Cardiac muscle cell (in vitro differentiated cells and primary cell): ENCODE measurements around the gene TMED10. TPM values are rescaled to one million over a fixed set of nuclear protein-coding genes. Genes with fewer than 3 reads are reported as not detected.
A peak's percentile ranks its signal among the peaks of the same experiment; 100 is the strongest.

ENCODE experiments used
- DNase-seq, 2 donors: peaks; one replicate each; pipeline versions ENCODE4 v3.0.0 to v3.0.0-alpha.2; 2010 to 2017; ENCODE audit warnings: low read depth in 1 of 2, low spot score in 1 of 2
- H3K27ac ChIP-seq: fragments of 200-600 bp; sonication (generic); 2 replicates; pipeline ENCODE4 v1.5.1; 2016
- H3K27me3 ChIP-seq: fragments of 200-600 bp; sonication (generic); 2 replicates; pipeline ENCODE4 v1.6.0; 2016; ENCODE audit warnings: control low read depth
- H3K36me3 ChIP-seq: fragments of 200-600 bp; sonication (generic); 2 replicates; pipeline ENCODE4 v1.5.1; 2016; ENCODE audit warnings: control low read depth
- H3K4me1 ChIP-seq: fragments of 200-600 bp; sonication (generic); 2 replicates; pipeline ENCODE4 v1.8.1; 2017; ENCODE audit warnings: low read depth, mild to moderate bottlenecking, mixed run types
- H3K4me3 ChIP-seq: fragments of 200-600 bp; sonication (generic); 2 replicates; pipeline ENCODE4 v1.5.1; 2016; ENCODE audit warnings: mild to moderate bottlenecking
- H3K9me3 ChIP-seq: fragments of 200-600 bp; sonication (generic); 2 replicates; pipeline ENCODE4 v1.5.1; 2017; ENCODE audit warnings: low read depth, mild to moderate bottlenecking, control low read depth
- polyA plus RNA-seq: library from polyadenylated mRNA; unstranded; fragments of >200 nt; fragmentation: Nextera tagmentation; extraction: Ambion mirVana; gene quantifications from 2 replicates; pipeline ENCODE4 v1.2.1, GENCODE V29; 2016
- total RNA-seq: library from RNA; depleted of rRNA; stranded (reverse); fragments of >200 nt; gene quantifications from 2 replicates; pipeline ENCODE4 v1.2.3, GENCODE V29; 2016
- TF ChIP-seq, protein P1 (sequence below): IDR thresholded peaks from 2 replicates; pipeline ENCODE4 v1.5.1; 2012; ENCODE audit warnings: low read depth, mild to moderate bottlenecking, low read length

TMED10 gene
- total and polyA plus RNA-seq, 2 experiments from 2014 or later, result 158 to 295 TPM

DNA sequence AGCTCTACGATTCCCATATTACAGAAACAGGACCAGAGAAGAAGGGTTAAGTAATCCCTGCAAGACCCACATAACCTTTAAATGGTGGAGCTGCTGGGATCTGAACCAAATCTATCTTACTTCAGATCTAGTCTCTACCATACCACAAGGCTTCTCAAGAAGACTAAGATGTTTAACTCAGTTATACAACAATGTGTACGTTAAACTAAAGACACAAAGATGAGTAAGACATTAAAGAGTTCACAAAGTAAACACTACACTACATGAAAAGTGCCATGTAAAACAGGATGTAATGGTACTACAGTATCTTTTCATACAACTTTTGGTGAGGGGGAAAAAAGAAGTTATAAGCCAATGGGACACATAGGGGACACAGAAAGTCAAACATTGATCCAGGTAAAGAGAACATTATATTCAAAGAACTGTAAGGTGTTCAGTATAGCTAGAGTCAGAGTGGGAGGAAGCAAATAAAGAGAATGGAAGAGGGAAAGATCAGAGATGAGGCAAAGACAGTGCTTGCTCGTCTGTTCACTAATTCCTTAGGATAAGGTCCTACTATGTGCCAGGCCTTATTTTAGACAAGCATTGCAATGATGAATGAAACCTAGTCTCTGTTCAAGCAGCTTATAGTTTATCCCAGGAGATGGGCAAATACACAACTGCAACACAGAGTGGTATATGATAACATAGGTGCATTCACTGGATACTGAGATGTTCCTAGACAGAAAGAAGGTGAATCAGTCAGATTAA, 7.7 kb downstream of the TMED10 start:
- no peak for DNase-seq
- no peaks in the 10 kb centered on the region for H3K9me3 ChIP-seq
- H3K27ac ChIP-seq, result no peak overlapping the region
- TF ChIP-seq, protein P1, sequence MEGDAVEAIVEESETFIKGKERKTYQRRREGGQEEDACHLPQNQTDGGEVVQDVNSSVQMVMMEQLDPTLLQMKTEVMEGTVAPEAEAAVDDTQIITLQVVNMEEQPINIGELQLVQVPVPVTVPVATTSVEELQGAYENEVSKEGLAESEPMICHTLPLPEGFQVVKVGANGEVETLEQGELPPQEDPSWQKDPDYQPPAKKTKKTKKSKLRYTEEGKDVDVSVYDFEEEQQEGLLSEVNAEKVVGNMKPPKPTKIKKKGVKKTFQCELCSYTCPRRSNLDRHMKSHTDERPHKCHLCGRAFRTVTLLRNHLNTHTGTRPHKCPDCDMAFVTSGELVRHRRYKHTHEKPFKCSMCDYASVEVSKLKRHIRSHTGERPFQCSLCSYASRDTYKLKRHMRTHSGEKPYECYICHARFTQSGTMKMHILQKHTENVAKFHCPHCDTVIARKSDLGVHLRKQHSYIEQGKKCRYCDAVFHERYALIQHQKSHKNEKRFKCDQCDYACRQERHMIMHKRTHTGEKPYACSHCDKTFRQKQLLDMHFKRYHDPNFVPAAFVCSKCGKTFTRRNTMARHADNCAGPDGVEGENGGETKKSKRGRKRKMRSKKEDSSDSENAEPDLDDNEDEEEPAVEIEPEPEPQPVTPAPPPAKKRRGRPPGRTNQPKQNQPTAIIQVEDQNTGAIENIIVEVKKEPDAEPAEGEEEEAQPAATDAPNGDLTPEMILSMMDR, result no peak
- H3K36me3 ChIP-seq, result no peaks in the 10 kb centered on the region
- H3K4me1 ChIP-seq, result peaks cover 3% of the 10 kb centered on the region
- no peak overlapping the region for H3K4me3 ChIP-seq
- H3K27me3 ChIP-seq, result no peaks in the 10 kb centered on the region

DNA sequence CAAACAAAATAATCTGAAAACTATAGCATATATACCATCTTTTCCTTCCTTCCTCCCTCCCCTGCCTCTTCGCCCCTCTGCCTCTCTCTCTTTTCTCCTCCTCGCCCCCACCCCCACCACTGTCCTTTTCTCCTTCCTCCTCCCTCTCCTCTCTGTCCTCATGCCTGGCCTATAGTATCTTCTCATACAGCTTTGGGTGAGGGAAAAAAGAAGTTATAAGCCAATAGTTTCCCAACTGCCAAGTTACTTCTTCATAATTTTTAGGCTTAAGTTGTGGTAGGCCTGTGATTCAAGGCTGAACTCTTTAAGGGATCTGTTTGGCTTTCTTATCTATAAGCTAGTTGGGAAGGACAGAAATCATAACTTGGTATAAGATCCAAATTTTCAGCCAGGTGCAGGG, 9.1 kb downstream of the TMED10 start:
- Histone ChIP-seq H3K9me3 (no peaks in the 10 kb centered on the region), H3K27ac (no peak overlapping the region), H3K4me3 (no peak overlapping the region), H3K36me3 (no peaks in the 10 kb centered on the region), H3K4me1 (peaks cover 3% of the 10 kb centered on the region), H3K27me3 (no peaks in the 10 kb centered on the region)
- DNase-seq, result no peak
- TF ChIP-seq, protein P1, result no peak

DNA sequence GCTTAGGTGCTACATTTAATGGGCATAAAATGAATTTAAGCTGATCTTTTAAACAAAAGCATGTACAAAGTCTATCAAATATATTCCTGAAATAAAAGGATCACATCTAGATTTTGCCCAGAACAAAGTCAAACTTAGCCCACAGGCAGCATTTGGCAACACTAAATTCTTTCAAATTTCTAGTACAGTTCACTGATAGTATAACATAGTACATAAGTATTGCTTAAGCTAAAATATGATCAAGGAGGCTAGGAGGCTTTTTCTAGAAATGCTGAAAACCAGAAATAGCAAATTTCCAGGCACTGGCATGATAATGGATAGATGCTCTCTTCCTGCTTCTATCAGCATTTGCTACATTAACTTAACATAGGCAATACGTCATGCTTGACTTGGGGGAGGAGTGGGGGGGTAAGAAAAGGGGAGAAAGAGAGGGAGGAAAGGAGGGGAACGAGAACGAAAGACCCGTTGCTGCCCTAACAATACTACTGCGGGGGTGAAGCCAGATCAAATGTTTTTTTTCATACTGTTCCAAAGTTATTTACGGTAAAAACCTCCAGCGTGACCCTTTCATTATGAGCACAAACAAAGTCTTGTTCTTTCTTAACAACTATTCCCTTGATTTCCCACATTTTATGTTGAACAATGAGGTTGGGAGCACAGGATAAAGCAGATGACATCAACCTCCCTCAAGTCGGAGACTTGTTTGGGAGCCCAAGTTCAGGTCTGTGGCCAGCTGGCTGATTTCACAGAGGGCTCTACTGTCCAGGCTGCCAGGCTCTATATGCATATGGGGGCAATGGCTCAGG, 10.6 kb downstream of the TMED10 start:
- H3K9me3 ChIP-seq, result no peaks in the 10 kb centered on the region
- H3K4me3 ChIP-seq, result no peak overlapping the region
- TF ChIP-seq, protein P1, result no peak
- DNase-seq, result peak in 1 of 2 donors; percentile 73
- H3K27me3 ChIP-seq, result no peaks in the 10 kb centered on the region
- H3K36me3 ChIP-seq, result no peaks in the 10 kb centered on the region
- H3K4me1 ChIP-seq, result peaks cover 3% of the 10 kb centered on the region
- peak overlapping the region; percentile 4 for H3K27ac ChIP-seq

DNA sequence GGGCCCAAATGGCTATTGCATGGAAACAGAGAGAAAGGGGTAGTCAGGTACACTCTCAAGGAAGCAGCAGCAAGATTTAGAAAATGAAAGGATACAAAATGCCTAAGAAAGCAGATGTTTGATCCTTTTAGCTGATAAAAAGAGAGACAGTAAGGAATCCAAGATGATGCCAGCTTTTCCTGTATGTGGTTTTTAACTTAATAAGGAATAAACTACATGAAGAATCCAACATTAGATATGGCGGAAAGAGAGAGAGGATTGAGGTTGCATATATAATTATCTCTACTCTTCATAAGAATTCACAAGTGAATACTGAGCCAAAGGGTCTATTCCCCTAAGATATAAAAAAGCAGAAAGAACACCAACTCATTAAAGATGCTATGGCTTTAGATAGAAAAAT, 11.6 kb downstream of the TMED10 start:
- Histone ChIP-seq H3K4me3 (no peak overlapping the region), H3K27ac (no peak overlapping the region), H3K4me1 (peaks cover 3% of the 10 kb centered on the region), H3K27me3 (no peaks in the 10 kb centered on the region), H3K36me3 (no peaks in the 10 kb centered on the region), H3K9me3 (no peaks in the 10 kb centered on the region)
- TF ChIP-seq, protein P1, result no peak
- DNase-seq, result no peak

DNA sequence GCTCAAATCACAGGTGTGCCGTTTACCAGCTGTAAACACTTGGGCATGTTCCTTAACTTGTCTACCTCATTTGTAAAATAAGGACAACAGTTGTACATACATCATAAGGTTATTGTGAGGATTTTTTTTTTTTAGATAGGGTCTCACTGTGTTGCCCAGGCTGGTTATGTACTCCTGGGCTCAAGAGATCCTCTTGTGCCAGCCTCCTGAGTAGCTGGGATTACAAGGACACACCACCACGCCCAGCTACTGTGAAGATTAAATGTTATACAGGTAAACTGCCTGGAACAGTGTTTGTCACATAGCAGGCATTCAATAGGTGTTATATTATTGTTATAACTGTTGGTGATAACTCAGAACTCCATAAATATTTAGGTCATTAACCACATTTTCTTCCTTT, 12.7 kb downstream of the TMED10 start:
- Histone ChIP-seq H3K9me3 (no peaks in the 10 kb centered on the region), H3K27ac (no peak overlapping the region), H3K36me3 (no peaks in the 10 kb centered on the region), H3K4me3 (no peak overlapping the region), H3K4me1 (peaks cover 3% of the 10 kb centered on the region), H3K27me3 (no peaks in the 10 kb centered on the region)
- DNase-seq, result no peak
- TF ChIP-seq, protein P1, result no peak
